Mesothelial cell of epicardium (in vitro differentiated cells): ENCODE measurements around the gene ADCY2. TPM values are rescaled to one million over a fixed set of nuclear protein-coding genes. Genes with fewer than 3 reads are reported as not detected.

Experiments
- DNase-seq, 2 experiments: peaks; one replicate each; pipeline ENCODE4 v3.0.0; 2021; ENCODE audit warnings: low spot score in 2 of 2; ENCODE audit not compliant: unreplicated experiment in 2 of 2
- H3K27ac Mint-ChIP-seq: 2 replicates; pipeline ENCODE4 v1.8.0; 2021; ENCODE audit warnings: mixed read lengths
- H3K27me3 Mint-ChIP-seq: 2 replicates; pipeline ENCODE4 v1.8.0; 2021; ENCODE audit warnings: low read depth, mixed read lengths
- H3K36me3 Mint-ChIP-seq: 2 replicates; pipeline ENCODE4 v1.8.0; 2021; ENCODE audit warnings: mixed read lengths
- H3K4me1 Mint-ChIP-seq: 2 replicates; pipeline ENCODE4 v1.8.0; 2021; ENCODE audit warnings: mixed read lengths
- H3K4me3 Mint-ChIP-seq: 2 replicates; pipeline ENCODE4 v1.8.0; 2021; ENCODE audit warnings: mild to moderate bottlenecking, moderate library complexity, mixed read lengths
- H3K9me3 Mint-ChIP-seq: 2 replicates; pipeline ENCODE4 v1.8.0; 2021; ENCODE audit warnings: mixed read lengths
- total RNA-seq: library from RNA; stranded (reverse); gene quantifications from 3 replicates; pipeline ENCODE4 v1.2.1, GENCODE V29; 2021
- TF ChIP-seq, protein P1 (sequence below): fragments of 200-600 bp; sonication (generic); IDR thresholded peaks from one replicate; pipeline ENCODE4 v1.5.0; 2021; ENCODE audit warnings: antibody characterized with exemption; ENCODE audit not compliant: unreplicated experiment

ADCY2 gene
- total RNA-seq, 1 donor from 2014 or later: 3.0 TPM

DNA sequence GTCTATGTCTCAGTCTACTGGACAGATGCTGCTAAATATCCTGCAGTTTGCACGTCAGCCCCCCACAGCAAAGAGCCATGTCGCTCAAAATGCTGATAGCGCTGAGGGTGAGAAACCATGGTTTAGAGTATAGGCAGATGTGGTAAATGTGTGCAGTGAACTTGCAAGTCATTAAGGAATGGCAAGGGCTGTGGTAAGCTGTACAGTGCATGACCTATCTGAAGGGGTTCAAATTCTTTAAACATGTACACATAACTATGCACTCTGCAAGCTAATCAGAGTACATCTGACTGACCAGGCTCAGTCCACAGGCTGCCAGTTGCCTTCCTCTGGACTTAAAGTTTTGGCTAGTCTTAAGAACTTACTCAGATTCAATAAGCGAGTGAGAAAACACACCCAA is 284.3 kb downstream of the ADCY2 start:
- Mint-ChIP-seq H3K4me3 (no peak overlapping the region), H3K36me3 (no peaks in the 10 kb centered on the region), H3K4me1 (no peaks in the 10 kb centered on the region), H3K27ac (no peak overlapping the region), H3K9me3 (no peaks in the 10 kb centered on the region), H3K27me3 (peaks cover 5% of the 10 kb centered on the region)
- no peak for DNase-seq
- TF ChIP-seq, protein P1, sequence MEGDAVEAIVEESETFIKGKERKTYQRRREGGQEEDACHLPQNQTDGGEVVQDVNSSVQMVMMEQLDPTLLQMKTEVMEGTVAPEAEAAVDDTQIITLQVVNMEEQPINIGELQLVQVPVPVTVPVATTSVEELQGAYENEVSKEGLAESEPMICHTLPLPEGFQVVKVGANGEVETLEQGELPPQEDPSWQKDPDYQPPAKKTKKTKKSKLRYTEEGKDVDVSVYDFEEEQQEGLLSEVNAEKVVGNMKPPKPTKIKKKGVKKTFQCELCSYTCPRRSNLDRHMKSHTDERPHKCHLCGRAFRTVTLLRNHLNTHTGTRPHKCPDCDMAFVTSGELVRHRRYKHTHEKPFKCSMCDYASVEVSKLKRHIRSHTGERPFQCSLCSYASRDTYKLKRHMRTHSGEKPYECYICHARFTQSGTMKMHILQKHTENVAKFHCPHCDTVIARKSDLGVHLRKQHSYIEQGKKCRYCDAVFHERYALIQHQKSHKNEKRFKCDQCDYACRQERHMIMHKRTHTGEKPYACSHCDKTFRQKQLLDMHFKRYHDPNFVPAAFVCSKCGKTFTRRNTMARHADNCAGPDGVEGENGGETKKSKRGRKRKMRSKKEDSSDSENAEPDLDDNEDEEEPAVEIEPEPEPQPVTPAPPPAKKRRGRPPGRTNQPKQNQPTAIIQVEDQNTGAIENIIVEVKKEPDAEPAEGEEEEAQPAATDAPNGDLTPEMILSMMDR: no peak

DNA sequence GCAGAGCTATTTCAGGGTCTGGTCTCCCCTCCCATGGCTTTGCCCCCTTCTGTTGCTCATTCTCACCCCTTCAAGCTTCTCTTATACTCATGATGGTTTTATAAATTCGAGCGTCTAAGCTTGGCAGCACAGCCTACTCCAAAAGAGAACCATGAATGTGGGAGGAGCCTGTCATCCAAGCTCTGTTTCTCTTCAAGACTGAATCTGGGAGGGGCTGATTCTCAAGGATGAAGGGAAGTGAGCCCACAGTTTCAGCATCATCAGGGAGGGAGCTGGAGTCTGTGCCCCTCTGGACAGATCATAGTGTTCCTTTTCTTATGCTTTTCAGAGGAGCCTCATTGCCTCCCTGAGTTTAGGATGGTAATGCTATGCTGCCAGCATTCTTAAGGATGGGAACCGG is 286.4 kb downstream of the ADCY2 start:
- TF ChIP-seq, protein P1: no peak
- Mint-ChIP-seq H3K4me1 (no peaks in the 10 kb centered on the region), H3K36me3 (no peaks in the 10 kb centered on the region)

DNA sequence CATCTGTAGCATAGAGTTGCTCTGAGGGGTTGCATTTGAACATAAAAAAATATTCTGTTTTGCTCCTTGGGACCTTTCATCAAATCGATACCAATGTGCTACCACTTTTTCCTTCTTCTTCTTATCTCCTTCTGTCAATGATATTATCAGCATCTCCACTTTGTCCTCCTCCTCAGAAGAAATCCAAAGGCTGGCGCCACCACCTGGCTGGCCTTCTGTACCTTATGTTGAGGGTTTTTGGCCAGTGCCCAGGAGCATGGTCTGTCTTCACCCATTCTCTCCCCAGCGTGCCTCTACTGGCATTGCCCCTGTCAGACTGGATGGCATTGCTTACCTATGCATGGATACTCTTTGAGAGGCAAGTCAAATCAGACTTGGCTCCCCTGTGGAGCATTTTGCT is 287.8 kb downstream of the ADCY2 start:
- H3K27me3 Mint-ChIP-seq: peaks cover 5% of the 10 kb centered on the region
- no peaks in the 10 kb centered on the region for H3K4me1 Mint-ChIP-seq

More for the DNA sequence above, 286.4 kb downstream of the ADCY2 start:
- Mint-ChIP-seq H3K9me3 (no peaks in the 10 kb centered on the region), H3K27me3 (peaks cover 5% of the 10 kb centered on the region), H3K27ac (no peak overlapping the region), H3K4me3 (no peak overlapping the region)
- DNase-seq: no peak

DNA sequence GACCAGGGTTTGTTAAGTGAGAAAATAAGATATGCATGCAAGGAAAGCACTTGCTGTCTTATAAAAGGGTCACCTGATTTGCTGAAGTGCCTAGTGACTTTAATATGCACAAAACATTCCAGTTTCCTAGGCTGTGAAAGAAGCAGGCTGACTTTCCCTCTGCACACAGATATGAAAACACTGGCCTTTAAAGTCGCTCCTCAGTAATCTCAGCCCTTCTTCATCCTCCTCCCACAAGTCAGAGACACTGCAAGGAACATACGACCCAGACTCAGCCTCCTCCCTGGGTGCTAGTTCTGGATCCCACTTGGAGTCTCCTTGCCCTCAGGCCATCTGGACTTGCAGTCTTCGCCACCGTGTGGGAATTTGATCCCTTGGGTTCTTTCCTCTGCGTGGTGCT is 288.9 kb downstream of the ADCY2 start:
- TF ChIP-seq, protein P1: no peak
- no peaks in the 10 kb centered on the region for H3K9me3 Mint-ChIP-seq
- no peaks in the 10 kb centered on the region for H3K36me3 Mint-ChIP-seq
- peaks cover 5% of the 10 kb centered on the region for H3K27me3 Mint-ChIP-seq
- no peak for DNase-seq
- H3K4me3 Mint-ChIP-seq: no peak overlapping the region
- no peaks in the 10 kb centered on the region for H3K4me1 Mint-ChIP-seq
- H3K27ac Mint-ChIP-seq: no peak overlapping the region

More for the DNA sequence above, 287.8 kb downstream of the ADCY2 start:
- H3K36me3 Mint-ChIP-seq: no peaks in the 10 kb centered on the region
- H3K4me3 Mint-ChIP-seq: no peak overlapping the region
- TF ChIP-seq, protein P1: no peak
- no peak overlapping the region for H3K27ac Mint-ChIP-seq
- no peaks in the 10 kb centered on the region for H3K9me3 Mint-ChIP-seq
- no peak for DNase-seq

DNA sequence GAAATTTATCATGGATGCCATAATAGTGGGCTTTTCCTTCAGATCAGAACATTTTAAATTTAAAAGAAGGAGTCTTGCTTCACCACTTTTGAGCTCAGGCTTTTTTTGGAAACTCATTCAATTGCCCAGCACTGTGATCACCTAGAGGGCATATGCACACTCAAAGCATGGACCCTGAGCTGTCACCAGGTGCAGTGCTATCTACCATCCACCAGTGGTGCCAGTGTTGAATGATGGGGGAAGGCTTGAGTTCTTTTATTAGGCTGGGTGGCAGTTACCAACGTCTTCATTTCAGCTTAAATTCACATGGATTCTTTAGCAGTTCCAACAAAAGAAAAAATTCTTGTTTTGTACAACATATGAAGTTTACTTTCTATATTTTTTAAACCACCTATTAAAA is 290.9 kb downstream of the ADCY2 start:
- H3K9me3 Mint-ChIP-seq: no peaks in the 10 kb centered on the region
- no peak overlapping the region for H3K27ac Mint-ChIP-seq
- no peak for DNase-seq
- H3K4me1 Mint-ChIP-seq: no peaks in the 10 kb centered on the region
- TF ChIP-seq, protein P1: no peak
- no peak overlapping the region for H3K4me3 Mint-ChIP-seq
- H3K36me3 Mint-ChIP-seq: no peaks in the 10 kb centered on the region
- H3K27me3 Mint-ChIP-seq: peaks cover 4% of the 10 kb centered on the region

DNA sequence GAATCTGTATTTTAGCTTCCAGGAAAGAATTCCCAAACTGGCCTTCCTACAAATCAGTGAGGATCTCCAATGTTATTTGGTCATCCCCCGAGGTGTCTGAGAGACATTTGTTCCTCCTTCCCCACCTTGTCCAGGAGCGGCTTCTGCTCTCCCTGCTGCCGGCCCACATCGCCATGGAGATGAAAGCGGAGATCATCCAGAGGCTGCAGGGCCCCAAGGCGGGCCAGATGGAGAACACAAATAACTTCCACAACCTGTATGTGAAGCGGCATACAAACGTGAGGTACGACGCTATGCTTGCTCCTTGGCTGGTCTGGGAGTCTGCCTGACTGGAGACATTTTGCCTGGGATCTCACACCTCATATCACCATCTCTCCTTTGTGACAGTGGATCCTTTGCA is 294.6 kb downstream of the ADCY2 start:
- H3K4me3 Mint-ChIP-seq: no peak overlapping the region
- H3K27ac Mint-ChIP-seq: no peak overlapping the region
- H3K4me1 Mint-ChIP-seq: no peaks in the 10 kb centered on the region
- DNase-seq: no peak
- H3K36me3 Mint-ChIP-seq: no peaks in the 10 kb centered on the region
- H3K9me3 Mint-ChIP-seq: no peaks in the 10 kb centered on the region
- no peaks in the 10 kb centered on the region for H3K27me3 Mint-ChIP-seq
- TF ChIP-seq, protein P1: no peak
